Measurements from ENCODE around the gene POMT2.

GRCh38 chr14:77284066-77284465 is 36.6 kb downstream of the POMT2 start:
- TF ChIP-seq, protein P1, sequence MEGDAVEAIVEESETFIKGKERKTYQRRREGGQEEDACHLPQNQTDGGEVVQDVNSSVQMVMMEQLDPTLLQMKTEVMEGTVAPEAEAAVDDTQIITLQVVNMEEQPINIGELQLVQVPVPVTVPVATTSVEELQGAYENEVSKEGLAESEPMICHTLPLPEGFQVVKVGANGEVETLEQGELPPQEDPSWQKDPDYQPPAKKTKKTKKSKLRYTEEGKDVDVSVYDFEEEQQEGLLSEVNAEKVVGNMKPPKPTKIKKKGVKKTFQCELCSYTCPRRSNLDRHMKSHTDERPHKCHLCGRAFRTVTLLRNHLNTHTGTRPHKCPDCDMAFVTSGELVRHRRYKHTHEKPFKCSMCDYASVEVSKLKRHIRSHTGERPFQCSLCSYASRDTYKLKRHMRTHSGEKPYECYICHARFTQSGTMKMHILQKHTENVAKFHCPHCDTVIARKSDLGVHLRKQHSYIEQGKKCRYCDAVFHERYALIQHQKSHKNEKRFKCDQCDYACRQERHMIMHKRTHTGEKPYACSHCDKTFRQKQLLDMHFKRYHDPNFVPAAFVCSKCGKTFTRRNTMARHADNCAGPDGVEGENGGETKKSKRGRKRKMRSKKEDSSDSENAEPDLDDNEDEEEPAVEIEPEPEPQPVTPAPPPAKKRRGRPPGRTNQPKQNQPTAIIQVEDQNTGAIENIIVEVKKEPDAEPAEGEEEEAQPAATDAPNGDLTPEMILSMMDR (IDR thresholded peaks at IDR 0.05; ENCODE audit: extremely low read depth in 1 of 2, insufficient read depth in 1 of 2, low read depth in 1 of 2, low read length in 2 of 2), result no peak
- TF ChIP-seq EZH2 (IDR thresholded peaks at IDR 0.05; ENCODE audit: borderline replicate concordance, low read depth, low read length, severe bottlenecking), result no peak
- no peak for TF ChIP-seq POLR2A (IDR thresholded peaks at IDR 0.05; ENCODE audit: low read depth, low read length)
- TF ChIP-seq FOS (IDR thresholded peaks at IDR 0.05; ENCODE audit: borderline replicate concordance, insufficient read depth, low read length), result no peak
- TF ChIP-seq, protein P2, sequence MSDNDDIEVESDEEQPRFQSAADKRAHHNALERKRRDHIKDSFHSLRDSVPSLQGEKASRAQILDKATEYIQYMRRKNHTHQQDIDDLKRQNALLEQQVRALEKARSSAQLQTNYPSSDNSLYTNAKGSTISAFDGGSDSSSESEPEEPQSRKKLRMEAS (IDR thresholded peaks at IDR 0.05; ENCODE audit: insufficient read depth, insufficient read length), result no peak
- TF ChIP-seq JUN (IDR thresholded peaks at IDR 0.05; ENCODE audit: borderline replicate concordance, insufficient read depth, insufficient read length, low read depth), result no peak
